ENCODE data around the gene NKAIN2.

- TF ChIP-seq EZH2 (IDR thresholded peaks at IDR 0.05; ENCODE audit: low read length): no peak
- no peak for TF ChIP-seq CTCF (optimal IDR thresholded peaks at IDR 0.05 in 1 of 3, IDR thresholded peaks at IDR 0.05 in 1 of 3, conservative IDR thresholded peaks at IDR 0.05 in 1 of 3; ENCODE audit: extremely low read depth in 1 of 3, insufficient read depth in 2 of 3, low read length in 3 of 3)
Observed at GRCh38 chr6:124237911-124238310, 434.2 kb downstream of the NKAIN2 start.
